Fibroblast of skin of back (primary cell): Measurements from ENCODE around the gene INPP5F.
A peak's percentile ranks its signal among the peaks of the same experiment; 100 is the strongest.
"Not testable (repeated sequence)": the region's sequence is repeated elsewhere in the genome, so short reads cannot be mapped to it uniquely, and the experiment has no call there.

Source experiments
- DNase-seq: peaks from one replicate; pipeline ENCODE4 v3.0.0-alpha.2; 2013

The INPP5F gene

DNA sequence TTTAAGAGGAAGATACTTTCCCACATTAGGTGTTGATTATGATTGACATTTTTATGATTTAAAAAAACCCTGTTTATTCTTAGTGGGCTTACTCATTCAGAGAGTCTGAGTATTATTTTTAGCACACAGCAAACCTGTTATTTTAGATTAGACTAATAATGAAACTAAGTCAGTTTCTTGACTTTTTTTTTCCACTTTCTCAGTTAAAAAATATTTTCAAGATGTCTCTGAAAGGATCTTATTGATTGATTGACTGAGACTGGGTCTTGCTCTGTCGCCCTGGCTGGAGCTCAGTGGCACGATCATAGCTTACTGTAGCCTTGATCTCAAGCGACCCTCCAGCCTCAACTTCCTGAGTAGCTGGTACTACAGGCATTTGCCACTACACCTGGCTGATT lies 20.4 kb upstream of the INPP5F start:
- no peak for DNase-seq

DNA sequence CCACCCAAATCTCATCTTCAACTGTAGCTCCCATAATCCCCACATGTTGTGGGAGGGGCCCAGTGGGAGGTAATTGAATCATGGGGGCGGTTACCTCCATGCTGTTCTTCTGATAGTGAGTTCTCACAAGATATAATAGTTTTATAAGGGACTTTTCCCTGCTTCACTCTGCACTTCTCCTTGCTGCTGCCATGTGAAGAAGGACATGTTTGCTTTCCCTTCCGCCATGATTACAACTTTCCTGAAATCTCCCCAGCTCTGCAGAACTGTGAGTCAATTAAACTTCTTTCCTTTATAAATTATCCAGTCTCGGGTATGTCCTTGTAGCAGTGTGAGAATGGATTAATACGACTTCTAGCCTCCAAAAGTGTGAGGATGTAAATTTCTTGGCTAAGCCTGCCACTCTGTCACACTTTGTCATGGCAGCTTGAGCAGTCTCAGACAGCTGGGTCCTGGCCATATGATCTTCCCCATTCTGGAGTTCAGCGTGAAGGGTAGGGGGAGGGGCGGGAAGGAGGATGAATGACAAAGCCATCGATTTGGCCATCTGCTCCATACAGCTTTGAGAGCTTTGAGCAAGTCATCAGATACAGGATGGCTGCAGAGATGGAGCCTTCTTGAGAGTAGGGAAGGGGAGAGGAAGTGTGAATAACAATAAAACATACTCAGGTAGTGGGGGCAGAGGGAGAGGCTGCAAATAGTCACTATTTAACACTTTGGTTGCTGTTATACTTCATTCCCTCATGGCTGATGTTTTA lies 19.1 kb upstream of the INPP5F start:
- DNase-seq: no peak

DNA sequence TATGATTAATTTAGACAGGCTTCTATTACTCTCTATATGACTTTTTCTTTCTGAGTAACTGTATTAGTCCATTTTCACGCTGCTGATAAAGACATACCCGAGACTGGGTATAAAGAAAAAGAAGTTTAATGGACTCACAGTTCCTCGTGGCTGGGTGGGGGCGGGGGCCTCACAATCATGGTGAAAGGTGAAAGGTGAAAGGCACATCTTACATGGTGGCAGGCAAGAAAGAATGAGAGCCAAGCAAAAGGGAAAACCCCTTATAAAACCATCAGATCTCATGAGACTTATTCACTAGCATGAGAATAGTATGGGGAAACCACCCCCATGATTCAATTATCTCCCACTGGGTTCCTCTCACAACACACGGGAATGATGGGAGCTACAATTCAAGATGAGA lies 18.5 kb upstream of the INPP5F start:
- not testable (repeated sequence) for DNase-seq

DNA sequence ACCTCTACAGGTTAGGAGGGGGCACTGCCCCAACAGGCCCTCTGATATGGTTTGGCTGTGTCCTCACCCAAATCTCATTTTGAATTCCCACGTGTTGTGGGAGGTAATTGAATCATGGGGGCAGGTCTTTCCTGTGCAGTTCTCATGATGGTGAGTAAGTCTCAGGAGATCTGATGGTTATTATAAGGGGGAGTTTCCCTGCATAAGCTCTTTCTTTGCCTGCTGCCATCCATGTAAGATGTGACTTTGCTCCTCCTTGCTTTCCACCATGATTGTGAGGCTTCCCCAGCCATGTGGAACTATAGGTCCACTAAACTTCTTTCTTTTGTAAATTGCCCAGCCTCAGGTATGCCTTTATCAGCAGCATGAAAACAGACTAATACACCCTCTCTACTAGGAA lies 14.9 kb upstream of the INPP5F start:
- DNase-seq: not testable (repeated sequence)

DNA sequence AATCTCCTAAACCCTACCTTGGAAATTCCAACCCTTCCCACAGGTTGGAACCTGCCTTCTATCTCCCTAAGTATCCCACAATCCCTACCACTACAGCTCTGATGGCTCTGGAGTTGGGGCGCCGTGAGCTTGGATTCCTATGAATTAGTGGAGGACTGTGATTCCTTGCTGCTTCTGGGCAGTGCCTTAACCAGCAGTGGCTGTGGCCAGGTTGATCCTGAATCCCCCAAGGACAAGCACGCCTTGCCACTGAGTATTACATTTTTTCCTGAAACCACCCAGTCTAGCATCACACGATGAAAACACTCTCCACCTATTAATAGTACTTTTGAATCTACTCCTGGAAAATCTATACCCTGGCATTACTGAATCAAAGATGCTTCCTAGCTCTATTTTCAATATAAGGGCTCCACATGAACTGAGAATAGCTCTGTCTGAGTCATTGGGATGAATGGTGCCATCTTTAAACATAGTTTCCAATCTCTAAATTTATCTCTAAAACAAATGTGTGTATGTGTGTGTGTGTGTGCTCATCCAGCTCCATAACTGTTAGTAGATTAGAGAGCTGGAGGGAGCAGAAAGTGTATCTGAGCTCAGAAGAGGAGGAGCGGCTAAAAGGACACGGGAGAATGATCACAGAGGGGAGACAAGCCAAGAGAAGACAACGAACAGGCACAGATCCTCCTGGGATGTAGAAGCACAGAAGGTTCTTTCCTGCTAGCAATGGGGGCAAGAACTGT lies 11.9 kb upstream of the INPP5F start:
- no peak for DNase-seq

DNA sequence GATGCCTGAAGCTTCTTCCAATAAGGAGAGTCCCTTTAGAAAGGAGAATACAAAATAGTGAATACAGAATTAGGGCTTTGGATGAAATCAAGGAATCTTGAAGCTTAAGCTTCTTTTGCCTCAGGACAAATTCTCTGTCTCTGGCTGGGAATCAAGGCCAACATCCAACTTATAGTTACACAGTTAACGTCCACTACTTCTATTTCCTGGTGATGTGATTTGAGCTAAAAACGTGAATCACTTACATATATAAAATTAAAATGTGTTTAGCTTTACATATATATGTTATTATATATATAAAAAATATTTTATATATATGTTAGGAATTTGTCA lies 11.4 kb upstream of the INPP5F start:
- no peak for DNase-seq

DNA sequence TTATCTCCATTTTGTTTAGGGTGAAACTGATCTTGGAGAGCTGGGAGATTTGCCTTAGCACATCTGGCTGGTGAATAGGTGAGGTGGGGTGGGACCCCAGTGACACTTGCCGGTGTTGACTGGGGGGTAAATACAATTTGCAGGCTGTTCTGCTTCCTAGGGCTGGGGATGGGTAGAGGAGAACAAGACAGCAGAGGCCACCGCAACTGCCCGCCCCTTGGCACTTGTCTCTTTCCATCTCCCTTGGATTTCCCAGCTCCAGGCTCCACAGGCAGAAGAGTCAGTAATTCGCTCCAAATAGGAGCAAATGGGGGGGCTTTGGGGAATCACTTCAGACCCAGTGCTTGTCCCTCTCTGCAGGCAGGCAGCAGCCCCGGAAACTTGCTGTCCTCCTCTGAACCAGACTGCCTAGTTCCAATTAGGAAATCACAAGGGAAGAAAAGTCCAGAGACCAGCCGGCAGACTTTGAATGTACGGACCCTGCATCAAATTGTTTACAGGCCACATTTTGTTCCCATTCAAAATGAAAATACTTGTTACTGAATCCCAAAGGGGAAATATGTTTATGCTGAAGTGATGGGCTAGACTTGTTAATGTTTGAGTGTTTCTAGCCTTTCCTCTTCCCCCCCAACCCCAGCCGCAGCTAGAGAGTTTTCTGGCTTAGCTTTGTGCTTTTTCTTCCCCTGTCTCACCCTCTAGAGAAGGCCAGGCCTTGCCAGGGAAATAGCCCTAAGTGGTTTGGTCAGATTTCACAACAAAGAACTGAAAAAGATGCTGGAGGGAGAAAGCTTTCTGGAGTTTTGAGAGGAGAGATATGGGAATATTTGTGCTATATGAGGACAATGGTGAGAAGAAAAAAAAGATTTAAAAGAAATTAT lies 10.0 kb upstream of the INPP5F start:
- no peak for DNase-seq

DNA sequence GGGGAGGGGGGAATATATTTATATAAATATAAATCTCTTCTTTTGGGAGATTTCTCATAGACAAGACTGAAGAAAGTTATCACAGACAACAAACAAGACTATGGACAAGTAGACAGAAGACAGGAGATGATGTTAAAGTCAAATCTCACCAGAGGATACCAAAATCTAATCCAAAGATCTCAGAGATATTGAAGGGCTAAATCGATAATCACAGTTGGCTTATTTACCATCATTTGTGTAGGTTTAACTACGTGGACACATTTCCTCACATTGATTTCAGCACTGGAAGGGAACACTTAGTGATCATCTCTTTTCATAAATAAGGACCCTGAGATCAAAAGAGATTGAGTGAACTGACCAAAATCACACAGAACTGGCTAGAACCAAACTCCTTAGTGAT lies 2.7 kb upstream of the INPP5F start:
- DNase-seq: no peak

DNA sequence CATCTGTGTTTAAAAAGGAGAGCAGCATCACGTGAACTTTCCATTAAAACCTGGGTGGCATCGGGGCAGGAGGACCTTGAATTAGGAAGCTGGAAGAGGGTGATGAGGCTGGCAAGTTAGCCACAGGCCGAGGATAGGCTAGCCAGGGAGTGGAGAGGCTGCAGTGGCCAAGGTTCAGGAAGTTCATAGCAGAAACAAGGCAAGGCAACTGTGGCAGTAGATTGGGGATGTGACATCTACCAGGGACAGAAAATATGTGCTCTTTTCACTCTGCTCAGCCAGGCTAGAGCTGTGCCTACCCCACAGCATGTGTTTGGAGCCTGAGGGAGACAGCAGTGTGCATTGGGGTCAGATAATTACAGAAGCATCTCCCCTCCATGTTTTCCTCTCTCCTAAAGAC lies 2.2 kb upstream of the INPP5F start:
- DNase-seq: no peak

DNA sequence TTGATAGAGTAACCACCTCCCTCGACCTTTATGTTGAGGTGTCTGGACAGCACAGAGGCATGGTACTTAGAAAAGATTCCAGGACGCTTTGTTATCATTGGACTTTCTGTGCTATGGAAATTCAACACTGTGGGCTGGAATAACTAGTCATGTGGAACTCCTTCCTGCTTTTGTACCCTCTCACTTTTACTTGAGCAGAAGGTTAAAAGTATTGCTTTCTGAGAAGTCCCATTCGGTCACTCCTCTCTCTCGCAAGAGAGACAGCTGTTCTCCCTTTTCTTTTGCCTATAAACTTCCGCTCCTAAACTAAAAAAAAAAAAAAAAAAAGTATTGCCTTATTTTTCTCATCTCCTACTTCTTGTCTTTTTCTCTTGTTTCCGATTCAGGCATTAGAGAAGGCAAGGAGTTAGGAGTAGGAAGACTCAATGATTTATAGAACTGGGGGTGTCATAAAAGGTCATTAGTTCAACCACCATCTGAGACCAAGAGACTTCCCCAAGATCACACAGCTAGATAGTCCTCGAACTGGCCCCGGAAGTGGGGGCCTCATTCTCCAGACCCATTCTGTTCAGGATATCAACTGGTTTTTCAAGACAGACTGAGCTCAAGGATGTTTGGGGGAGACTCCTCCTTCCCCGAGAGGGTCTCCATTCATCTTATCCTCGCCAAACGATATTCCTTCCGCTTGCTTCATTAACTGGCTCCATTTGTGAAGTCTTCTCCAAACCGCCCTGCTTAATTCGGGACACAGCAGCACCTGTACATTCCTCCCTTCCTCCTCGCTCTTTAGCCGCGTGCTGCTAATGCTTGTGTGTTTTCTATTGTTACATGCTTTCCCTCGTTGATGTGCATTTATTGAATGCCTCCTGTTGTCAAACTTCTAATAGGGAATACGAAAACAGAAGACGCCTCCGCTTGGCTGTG lies 995 bp upstream of the INPP5F start:
- DNase-seq: peak; percentile 14

DNA sequence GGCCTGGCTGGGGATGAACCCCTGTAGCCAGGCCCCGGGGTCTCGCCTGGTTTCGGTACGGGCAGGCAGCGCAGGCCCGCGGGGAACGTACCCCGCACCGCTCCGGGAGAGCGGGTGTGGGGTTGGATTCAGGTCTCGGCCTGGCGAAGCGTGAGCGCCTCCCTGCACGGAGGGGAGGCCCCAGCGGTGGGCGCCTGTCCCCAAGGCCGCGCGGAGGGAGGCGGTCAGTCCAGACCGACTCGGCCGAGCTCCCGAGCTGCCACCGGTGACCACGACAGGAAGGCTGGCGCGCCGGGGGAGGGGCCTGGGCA lies 378 bp upstream of the INPP5F start:
- no peak for DNase-seq

DNA sequence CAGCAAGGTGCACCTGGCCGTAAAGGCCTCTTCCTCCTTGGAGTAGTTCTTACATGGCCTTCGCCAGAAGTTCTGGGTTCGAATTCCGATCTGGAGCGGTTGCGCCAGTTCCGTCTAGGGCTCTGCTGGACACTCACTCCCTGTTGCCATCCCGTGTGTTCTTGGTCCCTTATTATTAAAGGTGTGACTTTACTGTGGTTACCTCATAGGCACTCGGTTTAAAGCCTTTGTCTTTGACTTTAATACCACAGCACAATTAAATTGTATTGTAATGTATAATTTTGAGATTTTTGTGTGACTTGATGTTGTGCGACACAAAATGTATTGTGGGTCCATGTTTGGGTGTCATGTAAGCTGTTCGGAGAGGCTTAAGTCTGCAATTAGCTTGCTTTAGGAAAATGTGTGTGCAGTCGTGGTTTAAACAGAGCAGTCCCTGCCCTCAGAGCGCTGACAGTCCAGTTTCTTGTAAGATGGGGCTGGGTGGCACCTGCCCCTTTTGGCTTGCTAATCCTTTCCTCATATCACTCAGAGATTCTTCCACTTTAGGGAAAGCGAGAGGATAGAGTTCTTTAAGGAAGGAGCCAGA lies 919 bp downstream of the INPP5F start:
- DNase-seq: no peak

DNA sequence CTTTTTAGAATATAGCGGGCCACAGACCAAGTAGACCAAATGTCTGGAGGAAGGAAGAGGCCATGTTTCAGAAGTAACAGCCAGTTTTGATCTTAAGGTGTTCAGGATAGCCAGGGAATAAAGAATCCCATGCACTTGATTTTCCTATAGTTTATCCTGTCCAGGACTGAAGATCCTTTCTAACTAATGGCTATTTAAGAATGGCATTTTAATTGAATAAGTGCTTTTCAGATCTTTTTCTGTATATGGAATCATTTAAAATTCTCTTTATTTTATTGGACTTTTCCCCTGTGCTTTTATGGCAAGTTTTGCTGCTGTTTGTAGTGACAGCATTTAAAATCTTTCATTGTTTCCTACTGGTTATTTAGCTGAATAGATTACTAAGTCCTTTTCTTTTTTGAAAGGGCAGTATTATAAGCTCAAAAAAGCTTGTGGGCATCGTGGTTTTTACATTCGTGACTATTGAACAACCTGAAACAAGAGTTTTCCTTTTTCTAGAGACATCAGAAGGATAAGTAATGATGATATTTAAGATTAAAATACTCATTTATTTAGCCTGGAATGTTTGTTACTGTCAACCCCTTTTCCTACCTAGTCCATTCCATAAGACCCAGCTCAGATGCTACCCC lies 2.4 kb downstream of the INPP5F start:
- DNase-seq: no peak

DNA sequence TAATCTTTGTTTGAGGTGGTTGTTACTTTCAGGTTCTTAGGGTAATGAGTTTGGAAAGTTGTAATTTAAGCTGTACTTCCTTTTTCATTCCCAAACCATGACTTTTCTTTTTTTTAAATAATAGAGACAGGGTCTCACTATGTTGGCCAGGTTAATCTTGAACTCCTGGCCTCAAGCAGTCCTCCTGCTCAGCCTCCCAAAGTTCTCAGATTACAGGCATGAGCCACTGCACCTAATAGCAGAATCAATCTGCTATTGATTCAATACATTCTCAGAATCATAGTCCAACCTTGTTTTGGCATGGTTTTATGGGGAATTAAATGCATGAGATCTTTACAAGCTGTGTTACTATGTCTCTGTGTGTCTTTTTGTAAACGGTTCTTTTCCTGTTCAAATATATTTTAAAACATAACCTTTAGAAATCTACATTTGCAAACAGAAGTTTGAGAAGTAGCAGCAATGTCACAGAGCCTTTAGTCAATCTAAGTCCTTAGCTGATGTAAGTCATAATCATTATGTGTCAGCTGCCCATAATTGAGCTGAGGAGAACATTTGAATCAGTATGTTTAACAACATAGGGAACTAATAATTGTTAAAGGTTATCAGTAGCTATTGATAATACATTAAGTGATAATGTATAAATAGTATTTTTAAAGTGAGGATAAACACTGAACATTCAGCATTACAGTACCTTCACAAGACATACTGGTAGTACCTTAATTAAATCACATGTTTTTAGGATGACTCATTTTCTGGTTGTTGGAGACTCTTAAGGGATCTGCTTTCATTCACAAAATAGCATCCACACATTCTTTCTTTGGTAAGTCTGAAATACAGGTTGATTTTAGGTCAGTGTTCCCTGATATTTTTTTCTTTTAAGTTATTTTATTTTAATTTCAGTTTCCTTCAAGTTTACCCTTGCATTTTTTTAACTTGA lies 8.8 kb downstream of the INPP5F start:
- DNase-seq: peak; percentile 60

DNA sequence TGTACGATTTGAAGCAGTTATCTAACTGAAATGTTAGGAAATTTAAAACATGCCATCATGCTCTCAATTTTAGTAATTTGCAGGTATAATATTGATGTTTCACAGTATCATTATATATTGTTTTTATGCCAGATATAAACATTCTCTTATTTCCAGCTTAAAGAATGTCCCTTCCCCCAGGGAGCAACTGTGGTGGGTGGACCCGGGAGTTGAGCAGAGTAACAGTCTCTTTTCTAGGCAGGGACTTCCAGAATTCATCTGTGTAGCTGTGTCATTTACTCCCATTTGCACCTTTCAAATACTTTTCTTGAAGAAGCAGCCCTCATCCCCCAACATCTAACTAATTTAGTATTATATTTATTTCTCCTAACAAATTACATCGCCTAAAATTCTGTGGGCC lies 9.6 kb downstream of the INPP5F start:
- no peak for DNase-seq

DNA sequence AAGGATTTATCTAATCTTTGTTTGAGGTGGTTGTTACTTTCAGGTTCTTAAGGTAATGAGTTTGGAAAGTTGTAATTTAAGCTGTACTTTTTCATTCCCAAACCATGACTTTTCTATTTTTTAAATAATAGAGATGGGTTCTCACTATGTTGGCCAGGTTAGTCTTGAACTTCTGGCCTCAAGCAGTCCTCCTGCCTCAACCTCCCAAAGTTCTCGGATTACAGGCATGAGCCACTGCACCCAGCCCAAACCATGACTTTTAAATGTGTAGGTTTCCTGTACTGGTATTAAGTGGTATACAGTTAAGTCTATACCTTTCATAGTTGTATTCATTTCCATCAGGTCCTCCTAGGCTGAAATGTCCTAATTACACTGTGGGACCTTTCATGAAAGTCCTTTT lies 10.4 kb downstream of the INPP5F start:
- no peak for DNase-seq

DNA sequence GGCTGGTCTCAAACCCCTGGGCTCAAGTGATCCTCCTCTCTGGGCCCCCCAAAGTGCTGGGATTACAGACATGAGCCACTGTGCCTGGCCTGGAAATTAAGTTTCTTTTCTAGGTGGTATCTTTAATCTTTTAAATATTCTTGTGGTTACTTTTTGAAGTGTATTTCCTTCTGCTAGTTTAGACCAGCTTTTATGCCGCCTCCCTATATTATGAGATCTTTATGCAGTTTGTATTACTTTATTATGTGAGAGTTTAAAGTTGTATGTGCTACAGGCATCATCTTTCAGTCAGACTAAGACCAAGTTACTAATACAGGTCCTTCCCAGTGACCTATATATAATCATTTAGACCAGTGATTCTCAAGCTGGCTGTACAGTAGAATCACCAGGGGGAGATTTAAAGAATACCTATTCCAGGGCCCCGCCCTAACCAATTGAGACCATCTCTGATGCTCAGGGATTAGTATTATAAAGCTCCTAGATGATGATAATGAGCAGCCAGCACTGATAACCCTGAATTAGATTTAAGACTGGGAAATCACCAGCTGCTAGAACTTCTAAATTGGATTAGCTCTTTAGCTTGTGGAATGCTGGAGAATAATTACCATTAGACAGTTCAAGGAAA lies 11.3 kb downstream of the INPP5F start:
- DNase-seq: no peak

DNA sequence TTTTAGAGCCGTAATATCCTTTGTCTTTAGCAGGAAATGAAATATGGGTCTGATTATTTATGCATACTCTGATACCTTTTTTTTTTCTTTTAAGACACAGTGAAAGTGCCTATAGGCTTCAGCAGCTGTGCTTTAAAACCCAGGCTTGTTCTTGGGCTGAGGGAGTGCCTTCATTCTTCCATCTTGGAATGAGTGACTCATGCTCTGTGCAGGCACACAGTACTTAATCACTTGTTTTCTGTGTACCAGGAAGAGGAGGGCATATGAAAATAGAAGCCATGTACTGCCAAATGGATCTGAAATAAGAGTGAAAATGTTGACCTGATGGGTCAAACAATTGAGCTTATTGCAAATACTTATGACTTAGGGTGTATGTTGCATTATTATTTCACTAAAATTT lies 12.0 kb downstream of the INPP5F start:
- DNase-seq: peak; percentile 88

DNA sequence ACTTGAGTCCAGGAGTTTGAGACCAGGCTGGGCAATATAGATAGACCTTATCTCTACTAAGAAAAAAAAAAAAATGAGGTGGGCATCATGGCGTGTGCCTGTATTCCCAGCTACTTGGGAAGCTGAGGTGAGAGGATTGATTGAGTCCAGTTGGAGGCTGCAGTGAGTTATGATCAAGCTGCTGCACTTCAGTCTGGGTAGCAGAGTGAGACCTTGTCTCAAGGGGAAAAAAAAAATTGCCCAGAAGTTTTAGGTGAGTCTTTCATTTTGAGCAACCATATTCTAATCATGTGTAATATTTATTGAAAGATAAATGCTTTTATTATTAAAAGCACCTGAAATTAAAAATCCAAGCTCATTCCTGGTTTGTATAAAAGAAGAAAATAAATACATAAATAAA lies 13.1 kb downstream of the INPP5F start:
- DNase-seq: no peak

DNA sequence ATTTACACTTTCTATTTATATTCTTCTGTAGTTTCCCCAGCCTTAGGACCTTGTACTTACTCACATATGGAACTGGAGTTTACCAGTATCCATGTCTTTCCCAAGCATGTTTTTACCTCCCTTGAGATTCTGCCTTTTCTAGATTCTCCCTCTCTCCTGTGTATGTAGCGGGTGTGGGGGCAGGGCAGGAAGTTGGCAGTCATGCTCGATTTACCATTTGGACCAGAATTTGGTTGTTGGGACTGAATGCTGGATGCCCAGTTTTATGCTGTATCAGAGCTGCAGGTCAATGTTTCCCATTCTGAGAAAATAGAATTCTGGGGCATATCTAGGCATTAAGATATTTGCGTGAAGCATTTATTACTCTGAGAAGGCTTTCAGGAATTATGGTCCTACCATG lies 14.2 kb downstream of the INPP5F start:
- no peak for DNase-seq
